ENCODE measurements around the gene RAB33B.

DNA sequence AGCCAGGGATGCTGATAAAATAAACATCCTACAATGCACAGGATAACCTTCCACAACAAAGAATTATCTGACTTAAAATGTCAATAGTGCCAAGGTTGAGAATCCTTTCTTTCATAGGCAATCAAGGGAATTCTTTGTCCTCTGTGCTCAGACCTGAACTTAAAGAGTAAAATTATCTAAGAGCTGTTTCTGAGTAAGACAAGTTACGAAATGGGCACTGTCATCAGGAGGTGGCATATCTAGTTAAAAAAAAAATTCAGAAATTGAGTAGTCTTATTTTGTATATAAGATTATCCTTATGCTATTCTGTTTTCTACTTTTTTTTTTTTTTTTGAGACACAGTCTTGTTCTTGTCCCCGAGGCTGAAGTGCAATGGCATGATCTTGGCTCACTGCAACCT lies 3.3 kb upstream of the RAB33B start:
- TF ChIP-seq, protein P1, sequence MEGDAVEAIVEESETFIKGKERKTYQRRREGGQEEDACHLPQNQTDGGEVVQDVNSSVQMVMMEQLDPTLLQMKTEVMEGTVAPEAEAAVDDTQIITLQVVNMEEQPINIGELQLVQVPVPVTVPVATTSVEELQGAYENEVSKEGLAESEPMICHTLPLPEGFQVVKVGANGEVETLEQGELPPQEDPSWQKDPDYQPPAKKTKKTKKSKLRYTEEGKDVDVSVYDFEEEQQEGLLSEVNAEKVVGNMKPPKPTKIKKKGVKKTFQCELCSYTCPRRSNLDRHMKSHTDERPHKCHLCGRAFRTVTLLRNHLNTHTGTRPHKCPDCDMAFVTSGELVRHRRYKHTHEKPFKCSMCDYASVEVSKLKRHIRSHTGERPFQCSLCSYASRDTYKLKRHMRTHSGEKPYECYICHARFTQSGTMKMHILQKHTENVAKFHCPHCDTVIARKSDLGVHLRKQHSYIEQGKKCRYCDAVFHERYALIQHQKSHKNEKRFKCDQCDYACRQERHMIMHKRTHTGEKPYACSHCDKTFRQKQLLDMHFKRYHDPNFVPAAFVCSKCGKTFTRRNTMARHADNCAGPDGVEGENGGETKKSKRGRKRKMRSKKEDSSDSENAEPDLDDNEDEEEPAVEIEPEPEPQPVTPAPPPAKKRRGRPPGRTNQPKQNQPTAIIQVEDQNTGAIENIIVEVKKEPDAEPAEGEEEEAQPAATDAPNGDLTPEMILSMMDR (conservative IDR thresholded peaks at IDR 0.05), result no peak
- no peak for TF ChIP-seq ZFX (IDR thresholded peaks at IDR 0.05)
